GM19238 (cell line): ENCODE results near the gene FN3KRP.

Experiments
- DNase-seq: peaks from one replicate; pipeline ENCODE4 v3.0.0; 2011; ENCODE audit warnings: low spot score; ENCODE audit not compliant: insufficient read length

The FN3KRP gene

GRCh38 chr17:82687375-82687861 lies 29.1 kb upstream of the FN3KRP start:
- DNase-seq = no peak

- DNase-seq = no peak
Observed at GRCh38 chr17:82687871-82688270, 28.6 kb upstream of the FN3KRP start.

- DNase-seq = no peak
Observed at GRCh38 chr17:82689077-82689476, 27.4 kb upstream of the FN3KRP start.

DNA sequence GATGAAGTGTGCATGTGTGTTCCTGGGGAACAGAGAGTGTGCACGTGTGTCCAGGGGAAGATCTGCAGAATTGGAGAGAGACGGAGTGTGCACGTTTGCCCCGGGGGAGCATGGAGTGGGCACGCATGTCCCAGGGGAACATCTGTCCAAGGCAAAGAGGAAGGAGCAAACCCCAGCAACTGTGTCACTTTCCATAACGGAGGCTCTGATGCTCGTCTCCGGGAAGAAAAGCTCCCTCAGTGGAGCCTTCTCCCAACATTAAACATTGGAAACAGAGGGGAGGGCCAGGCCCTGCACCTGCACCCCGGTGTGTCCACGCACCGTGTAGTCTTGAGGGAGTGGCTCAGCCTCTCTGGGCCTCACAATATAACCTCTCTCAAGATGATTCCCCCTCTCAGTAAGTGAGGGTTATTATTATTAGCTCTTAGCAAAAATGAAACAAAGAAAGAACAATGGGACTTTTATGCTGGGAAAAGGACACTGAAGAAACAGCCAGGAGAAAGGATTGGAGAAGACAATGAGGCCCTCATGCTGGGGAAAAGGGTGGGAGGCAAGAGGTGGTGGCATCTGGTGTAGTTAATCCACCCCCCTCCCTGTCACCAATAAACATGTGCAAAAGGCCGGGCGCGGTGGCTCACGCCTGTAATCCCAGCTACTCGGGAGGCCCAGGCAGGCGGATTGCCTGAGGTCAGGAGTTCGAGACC lies 25.6 kb upstream of the FN3KRP start:
- no peak for DNase-seq

GRCh38 chr17:82691714-82692113 lies 24.8 kb upstream of the FN3KRP start:
- no peak for DNase-seq

DNA sequence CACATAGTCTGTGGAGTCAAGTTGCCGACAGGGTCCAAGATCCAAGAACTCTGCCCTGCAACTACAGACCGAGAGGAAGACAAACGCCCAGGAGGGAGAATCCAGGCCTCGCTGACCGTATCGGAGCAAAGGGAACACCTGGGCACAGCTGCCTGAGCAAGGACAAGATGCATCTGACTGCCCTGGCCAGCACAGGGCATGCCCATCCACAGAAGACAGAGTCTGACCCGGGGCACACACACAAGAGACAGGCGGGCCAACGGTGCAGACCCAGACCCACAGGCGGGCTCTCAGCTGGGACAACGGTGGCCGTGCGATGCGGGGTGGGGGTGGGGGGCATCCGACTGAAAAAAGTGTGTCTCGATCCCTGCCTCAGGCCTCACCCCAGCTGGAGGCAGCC lies 24.2 kb upstream of the FN3KRP start:
- no peak for DNase-seq

DNA sequence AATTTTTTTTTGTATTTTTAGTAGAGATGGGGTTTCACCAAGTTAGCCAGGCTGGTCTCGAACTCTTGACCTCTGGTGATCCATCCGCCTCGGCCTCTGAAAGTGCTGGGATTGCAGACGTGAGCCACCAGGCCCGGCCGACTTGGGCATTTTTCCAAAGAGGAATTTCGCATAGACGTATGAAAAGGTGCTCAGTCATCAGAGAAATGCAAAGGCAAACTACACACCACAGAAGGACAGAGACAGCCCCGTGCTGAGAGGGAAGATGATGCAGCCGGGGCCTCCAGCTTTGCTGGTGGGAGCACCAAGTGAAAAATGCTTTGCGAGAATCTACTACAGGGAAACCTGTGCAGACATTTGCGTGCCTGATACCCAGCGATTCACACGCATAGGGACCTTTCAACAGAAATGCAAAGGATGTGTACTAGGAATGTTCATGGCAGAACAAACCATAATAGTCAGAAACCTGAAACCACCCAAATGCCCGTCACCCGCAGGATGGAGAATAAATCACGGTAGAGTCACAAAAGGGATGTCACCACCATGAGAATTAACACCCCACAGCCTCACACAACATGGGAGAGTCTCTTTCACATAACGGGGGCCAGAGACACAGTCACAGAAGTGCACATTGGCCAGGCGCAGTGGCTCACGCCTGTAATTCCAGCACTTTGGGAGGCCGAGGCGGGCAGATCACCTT lies 23.2 kb upstream of the FN3KRP start:
- DNase-seq = no peak

- no peak for DNase-seq
Observed at GRCh38 chr17:82694647-82695046, 21.9 kb upstream of the FN3KRP start.

DNA sequence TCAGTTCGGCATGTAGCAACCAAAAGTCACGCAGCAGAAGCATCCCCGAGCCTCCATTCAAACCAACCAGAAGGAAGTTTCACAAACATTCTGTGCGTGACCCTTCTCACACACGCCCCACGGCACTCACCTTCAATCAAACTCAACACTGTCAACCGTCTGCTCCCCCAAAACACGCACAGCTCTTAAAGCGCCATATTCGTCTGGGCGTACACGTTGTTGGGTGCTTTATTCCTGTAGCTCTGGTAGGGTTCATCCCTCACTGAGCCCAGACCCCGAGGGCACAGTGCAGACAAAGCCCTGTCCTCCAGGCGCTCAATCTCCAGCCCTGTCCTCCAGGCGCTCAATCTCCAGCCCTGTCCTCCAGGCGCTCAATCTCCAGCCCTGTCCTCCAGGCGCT lies 20.2 kb upstream of the FN3KRP start:
- no peak for DNase-seq

DNA sequence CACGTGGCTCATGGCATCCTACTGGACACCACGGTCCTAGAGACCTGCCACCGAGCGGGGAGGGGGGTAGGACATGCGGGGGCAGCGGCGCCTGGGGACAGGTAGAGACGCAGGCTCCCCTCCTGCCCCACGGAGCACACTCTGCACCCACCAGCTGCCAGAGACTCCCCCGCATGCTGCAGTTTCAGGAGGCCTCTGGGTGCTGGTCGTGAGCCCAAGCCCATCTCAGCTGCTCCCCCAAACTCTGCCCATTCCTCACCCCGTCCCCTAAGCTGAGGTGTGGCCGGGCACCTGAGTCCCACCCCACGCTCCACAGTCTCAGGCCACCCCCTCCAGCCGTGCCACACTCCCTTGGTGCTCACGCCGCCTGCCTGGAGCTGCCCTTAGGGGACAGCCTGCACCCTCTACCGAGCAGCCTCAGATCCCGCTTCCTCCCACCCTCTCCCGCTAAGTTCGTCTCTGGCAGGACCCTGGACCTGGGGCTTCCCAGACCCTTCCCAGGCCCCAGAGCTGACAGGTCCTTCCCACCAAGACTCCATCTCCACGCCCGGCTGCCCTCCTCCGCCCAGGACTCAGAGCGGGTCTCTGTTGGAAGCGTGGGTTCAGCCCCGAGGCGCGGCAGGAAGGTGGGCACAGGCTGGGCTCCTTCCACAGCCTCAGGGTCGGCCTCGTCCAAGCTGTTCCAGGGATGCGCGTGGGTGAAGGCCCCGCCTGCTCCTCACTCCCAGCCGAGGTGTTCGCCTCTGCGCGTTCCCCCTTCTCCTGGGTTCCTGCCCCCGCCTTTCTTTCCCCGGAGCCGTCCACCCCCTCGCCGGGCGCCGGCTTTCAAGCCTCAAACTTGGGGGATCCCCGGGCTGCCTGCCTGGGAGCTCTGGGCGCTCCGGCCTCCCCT lies 19.3 kb upstream of the FN3KRP start:
- no peak for DNase-seq

DNA sequence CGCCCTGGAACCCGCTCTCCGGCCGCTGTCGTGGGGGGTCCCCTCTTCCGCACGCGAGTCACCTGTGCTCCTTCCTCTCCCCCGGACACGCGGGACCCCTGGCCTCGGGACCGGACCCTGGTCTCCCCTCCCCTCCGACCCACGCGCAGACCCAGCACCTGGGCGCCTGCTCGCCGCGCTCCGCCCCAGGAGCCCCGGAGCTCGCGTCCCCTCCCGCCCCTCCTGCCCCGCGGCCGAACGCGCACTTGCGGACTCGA lies 18.8 kb upstream of the FN3KRP start:
- no peak for DNase-seq

- peak; percentile 99 for DNase-seq
Observed at GRCh38 chr17:82698065-82698973, 18.2 kb upstream of the FN3KRP start, which contains the start of gene RAB40B. Gene RAB40B (minus strand): TSS chr17:82698698. CDS start chr17:82698596, 102 bp downstream.

GRCh38 chr17:82698974-82699442 lies 17.5 kb upstream of the FN3KRP start:
- DNase-seq = no peak

DNA sequence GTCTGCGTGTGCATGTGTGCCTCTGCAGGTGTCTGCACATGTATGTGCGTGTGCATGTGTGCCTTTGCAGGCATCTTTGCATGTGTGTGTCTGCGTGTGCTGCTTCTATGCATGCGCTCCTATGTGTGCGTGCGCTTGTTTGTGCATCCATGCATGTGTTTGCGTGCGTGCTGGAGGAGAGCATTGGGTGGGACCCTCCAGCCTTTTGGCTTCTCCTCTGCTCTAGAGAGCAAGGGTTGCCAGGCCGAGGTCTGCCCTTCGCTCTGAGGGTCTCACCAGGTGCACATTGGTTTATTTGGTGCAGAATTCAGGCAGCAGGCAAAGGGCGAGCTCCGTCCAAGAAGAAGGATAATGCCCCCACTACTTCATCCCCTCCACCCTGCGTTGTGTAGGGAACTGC lies 17.0 kb upstream of the FN3KRP start:
- no peak for DNase-seq

DNA sequence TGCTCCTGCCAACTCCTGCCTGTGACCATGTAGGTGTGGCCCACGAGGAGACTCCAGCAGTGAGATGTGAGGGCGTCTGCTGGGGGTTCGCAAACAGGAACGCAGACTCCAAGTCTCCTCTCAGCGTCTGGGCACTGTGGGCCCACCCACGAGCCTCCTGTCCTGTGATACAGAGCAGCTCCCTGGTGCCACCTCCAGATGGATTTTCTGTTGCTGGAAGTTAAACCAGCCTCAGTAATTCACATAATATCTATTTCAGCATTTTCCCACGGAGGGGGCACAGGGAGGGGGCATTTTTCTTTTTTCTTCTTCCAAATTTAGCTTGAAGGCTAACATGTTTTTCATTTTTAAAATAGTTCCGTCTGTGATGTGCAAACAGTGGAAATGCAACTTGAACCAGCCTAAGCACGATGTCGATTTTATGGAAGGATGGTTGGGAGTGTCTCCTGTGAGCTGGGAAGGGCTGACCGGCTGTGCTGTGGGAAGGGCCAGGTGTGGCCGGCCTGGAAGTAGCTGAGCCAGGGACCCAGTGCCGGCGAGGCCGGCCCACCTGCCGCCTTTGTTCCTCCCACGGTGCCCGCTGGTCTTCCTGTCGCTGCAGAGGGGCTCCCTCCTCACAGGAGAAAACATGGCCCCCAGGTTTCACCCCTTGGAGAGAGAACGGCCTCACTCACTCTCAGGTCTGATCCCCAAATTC lies 14.1 kb upstream of the FN3KRP start:
- DNase-seq = no peak

DNA sequence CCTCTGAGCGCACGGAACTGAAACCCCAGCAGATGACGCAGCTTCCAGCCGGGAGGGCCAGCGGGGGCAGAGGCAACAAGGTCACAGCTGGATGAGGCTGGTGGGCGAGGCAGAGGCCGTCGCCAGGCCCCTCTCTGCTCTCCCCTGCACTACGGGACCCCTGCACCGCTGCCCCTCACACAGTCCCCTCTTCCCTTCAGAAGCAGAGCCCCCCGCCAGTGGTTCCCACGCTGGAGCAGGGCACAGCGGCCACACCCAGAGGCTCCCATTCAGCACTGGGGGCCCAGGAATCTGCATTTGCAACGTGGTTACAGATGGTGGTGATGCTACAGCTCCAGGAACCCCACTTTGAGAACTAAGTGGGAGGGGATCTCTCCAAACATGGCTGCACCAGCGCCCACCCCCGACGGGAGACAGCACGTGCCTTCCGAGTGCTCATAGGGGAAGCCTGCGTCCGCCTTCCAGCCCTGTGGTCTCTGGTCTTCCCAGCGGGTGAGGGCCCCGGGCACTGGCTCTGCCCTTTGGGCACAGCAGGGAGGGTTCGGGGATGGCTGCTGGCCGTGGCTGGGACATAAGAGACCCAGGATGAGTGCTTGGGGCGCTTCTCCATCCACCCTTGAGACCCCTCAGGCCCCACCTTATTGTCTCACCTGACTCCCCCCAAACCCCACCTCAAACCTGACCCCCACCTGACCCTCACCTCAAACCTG lies 13.3 kb upstream of the FN3KRP start:
- DNase-seq = no peak

DNA sequence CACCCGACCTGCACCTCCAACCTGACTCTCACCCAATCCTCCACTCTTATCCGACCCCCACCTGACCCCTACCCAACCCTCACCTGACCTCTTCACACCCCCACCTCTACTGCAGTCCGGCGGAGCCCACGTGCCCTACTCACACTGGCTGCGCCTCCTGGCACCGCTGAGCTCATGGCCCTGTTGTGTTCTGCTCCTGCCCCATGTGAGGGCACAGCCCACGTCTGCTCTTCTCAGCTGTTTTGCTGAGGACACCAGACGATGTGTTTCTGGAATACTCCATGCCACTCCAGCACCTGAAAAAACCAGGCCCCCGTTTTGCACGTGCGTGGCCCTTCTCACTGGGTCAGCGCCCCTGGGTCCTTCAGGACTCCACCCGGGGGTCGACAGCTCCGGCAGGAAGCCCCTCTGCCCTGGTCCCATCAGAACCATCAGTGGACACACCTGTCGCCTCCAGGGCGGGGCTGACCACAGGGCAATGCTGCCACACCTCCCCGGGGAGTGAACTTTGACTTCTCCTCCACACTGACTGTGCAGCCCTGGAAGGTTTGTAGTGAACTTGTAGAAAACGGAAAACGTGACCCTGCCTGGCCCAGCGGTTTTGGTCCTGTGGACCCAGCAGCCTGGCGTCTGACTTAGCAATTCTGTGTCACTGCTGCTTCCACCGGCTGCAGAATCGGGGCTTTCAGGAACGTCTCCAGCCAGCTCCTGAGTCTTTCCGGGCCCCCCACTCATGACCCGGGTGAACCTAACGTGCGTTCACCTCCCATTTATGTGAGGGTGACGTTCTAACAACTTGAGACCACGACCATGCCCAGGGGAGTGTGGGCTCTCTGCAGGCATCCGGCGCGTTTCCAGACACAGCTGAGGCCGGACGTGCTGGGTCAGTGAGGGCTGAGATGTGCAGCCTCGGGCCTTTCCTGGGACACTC lies 12.3 kb upstream of the FN3KRP start:
- DNase-seq = no peak

DNA sequence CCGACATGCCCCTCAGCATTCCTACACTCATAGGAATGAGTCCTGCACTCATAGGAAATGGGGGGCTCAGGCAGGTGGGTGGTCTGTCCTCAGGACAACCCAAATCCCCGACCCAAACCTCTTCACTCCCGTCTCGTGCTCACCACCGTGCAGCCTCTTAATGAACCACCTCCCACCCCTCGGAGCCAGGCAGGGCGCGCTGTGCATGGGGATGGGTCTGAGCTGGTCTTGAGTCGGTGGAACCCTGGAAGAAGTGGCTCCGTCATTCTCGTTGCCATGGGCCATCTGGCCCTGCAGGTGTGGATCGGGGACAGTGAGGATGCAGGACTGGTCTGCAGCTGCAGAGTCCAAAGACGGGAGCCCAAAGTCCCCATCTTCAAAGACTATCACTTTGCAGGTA lies 11.6 kb upstream of the FN3KRP start:
- DNase-seq = no peak

GRCh38 chr17:82705756-82706155 lies 10.8 kb upstream of the FN3KRP start:
- no peak for DNase-seq
